H1 (cell line): Measurements from ENCODE around the gene TCHP. TPM values are rescaled to one million over a fixed set of nuclear protein-coding genes. Genes with fewer than 3 reads are reported as not detected.

Source experiments
- CTCF ChIA-PET: fragments of 300-600 bp; sonication (Branson Sonifier 250); formaldehyde crosslinking; loops from one replicate; lab custom pipeline; 2021; ENCODE audit not compliant: partially characterized antibody; lab: Charles Lee
- POLR2A ChIA-PET: fragments of 300-600 bp; sonication (Branson Sonifier 250); formaldehyde crosslinking; loops from one replicate; lab custom pipeline; 2021; ENCODE audit warnings: inconsistent platforms; ENCODE audit not compliant: partially characterized antibody; lab: Charles Lee
- DNase-seq, 2 experiments: peaks; one replicate each; pipeline versions ENCODE4 v3.0.0 to v3.0.0-alpha.2; 2010 to 2022; ENCODE audit warnings: low spot score in 2 of 2, low read depth in 1 of 2, mixed read lengths in 1 of 2
- FAIRE-seq: peaks from 2 replicates; lab custom pipeline; 2011; peaks lifted over from hg19 to GRCh38; lab: Jason Lieb, UNC
- H2AFZ ChIP-seq: 2 replicates; pipeline ENCODE4 v1.8.1; 2012; ENCODE audit warnings: low read length, inconsistent platforms
- H2AK5ac ChIP-seq: 2 replicates; pipeline ENCODE4 v1.6.1; 2013; ENCODE audit warnings: low read depth, low read length
- H2BK120ac ChIP-seq: replicated peaks from 2 replicates; pipeline ENCODE3; 2013; ENCODE audit warnings: low read depth, low read length, inconsistent platforms
- H2BK12ac ChIP-seq: 2 replicates; pipeline ENCODE4 v1.6.1; 2013; ENCODE audit warnings: low read depth, low read length
- H2BK15ac ChIP-seq: 2 replicates; pipeline ENCODE4 v1.6.1; 2013; ENCODE audit warnings: low read length
- H2BK20ac ChIP-seq: 2 replicates; pipeline ENCODE4 v1.6.1; 2013; ENCODE audit warnings: low read length
- H2BK5ac ChIP-seq: 2 replicates; pipeline ENCODE4 v1.6.1; 2013; ENCODE audit warnings: low read depth, low read length
- H3K14ac ChIP-seq: 2 replicates; pipeline ENCODE4 v1.6.1; 2013; ENCODE audit warnings: inconsistent platforms; ENCODE audit not compliant: insufficient read length
- H3K18ac ChIP-seq: 2 replicates; pipeline ENCODE4 v1.6.1; 2013; ENCODE audit warnings: low read length; ENCODE audit errors: extremely low read depth
- H3K23ac ChIP-seq: 2 replicates; pipeline ENCODE4 v1.6.1; 2013; ENCODE audit warnings: inconsistent platforms; ENCODE audit not compliant: insufficient read length
- H3K23me2 ChIP-seq: 2 replicates; pipeline ENCODE4 v1.6.1; 2013; ENCODE audit warnings: low read depth, low read length
- H3K27ac ChIP-seq: 2 replicates; pipeline ENCODE4 v1.6.1; 2011; ENCODE audit warnings: low read depth, low read length, inconsistent platforms
- H3K27me3 ChIP-seq, 4 experiments: replicated peaks in 1 of 4; 1 replicate in 1 of 4; 2 replicates in 3 of 4; pipeline versions ENCODE4 v1.6.1 to v1.8.1; 2011 to 2013; ENCODE audit warnings: low read length in 3 of 4, mild to moderate bottlenecking in 3 of 4, inconsistent platforms in 2 of 4, mixed read lengths in 2 of 4, moderate library complexity in 1 of 4; ENCODE audit not compliant: control insufficient read depth in 3 of 4, insufficient read depth in 3 of 4; ENCODE audit errors: extremely low read depth in 1 of 4
- H3K36me3 ChIP-seq, 4 experiments: 2 replicates each; pipeline versions ENCODE4 v1.6.1 to v1.8.1; 2011 to 2013; ENCODE audit warnings: mild to moderate bottlenecking in 4 of 4, low read length in 3 of 4, moderate library complexity in 2 of 4, control low read depth in 1 of 4, inconsistent platforms in 1 of 4; ENCODE audit not compliant: insufficient read depth in 4 of 4, control insufficient read depth in 2 of 4
- H3K4ac ChIP-seq: replicated peaks from 2 replicates; pipeline ENCODE3; 2013; ENCODE audit warnings: low read length, low read depth, mixed read lengths, inconsistent platforms; ENCODE audit not compliant: insufficient read length
- H3K4me1 ChIP-seq, 4 experiments: replicated peaks in 1 of 4; 1 replicate in 1 of 4; 2 replicates in 3 of 4; pipeline versions ENCODE4 v1.6.1 to v1.8.1; 2011 to 2013; ENCODE audit warnings: low read length in 3 of 4, inconsistent platforms in 2 of 4, mixed read lengths in 1 of 4; ENCODE audit not compliant: insufficient read depth in 4 of 4, control insufficient read depth in 3 of 4
- H3K4me2 ChIP-seq, 2 experiments: 2 replicates each; pipeline versions ENCODE4 v1.6.1 to v1.8.1; 2011 to 2013; ENCODE audit warnings: low read depth in 2 of 2, low read length in 2 of 2, control low read depth in 1 of 2, inconsistent platforms in 1 of 2, mild to moderate bottlenecking in 1 of 2; ENCODE audit not compliant: insufficient read depth in 1 of 2
- H3K4me3 ChIP-seq, 4 experiments: fragments of 200-600, 300-600 bp in 1 of 4; sonication (generic), shearing (Covaris generic), sonication (Bioruptor Twin) in 1 of 4; 2 replicates each; pipeline versions ENCODE4 v1.5.1 to v1.8.1; 2011 to 2016; ENCODE audit warnings: low read length in 4 of 4, low read depth in 3 of 4, control low read depth in 2 of 4, inconsistent platforms in 2 of 4, mild to moderate bottlenecking in 2 of 4, mixed read lengths in 1 of 4, moderate library complexity in 1 of 4; ENCODE audit not compliant: insufficient read depth in 2 of 4; ENCODE audit errors: extremely low read depth in 1 of 4
- H3K56ac ChIP-seq: replicated peaks from 2 replicates; pipeline ENCODE3; 2013; ENCODE audit warnings: low read depth, mild to moderate bottlenecking, mixed read lengths, low read length, inconsistent platforms; ENCODE audit not compliant: insufficient read length
- H3K79me1 ChIP-seq: 2 replicates; pipeline ENCODE4 v1.6.1; 2013; ENCODE audit warnings: low read depth, low read length, control low read depth
- H3K79me2 ChIP-seq, 2 experiments: 2 replicates each; pipeline versions ENCODE4 v1.6.1 to v1.8.1; 2012 to 2013; ENCODE audit warnings: low read length in 2 of 2, mild to moderate bottlenecking in 2 of 2, inconsistent platforms in 1 of 2; ENCODE audit not compliant: insufficient read depth in 2 of 2, control insufficient read depth in 1 of 2
- H3K9ac ChIP-seq, 4 experiments: replicated peaks in 1 of 4; 1 replicate in 1 of 4; 2 replicates in 3 of 4; pipeline versions ENCODE4 v1.6.1 to v1.8.1; 2011 to 2013; ENCODE audit warnings: low read depth in 3 of 4, low read length in 3 of 4, control low read depth in 2 of 4, mild to moderate bottlenecking in 2 of 4, moderate library complexity in 2 of 4, inconsistent platforms in 1 of 4; ENCODE audit errors: extremely low read depth in 1 of 4
- H3K9me3 ChIP-seq, 2 experiments: 2 replicates each; pipeline versions ENCODE4 v1.6.1 to v1.8.1; 2012 to 2013; ENCODE audit warnings: mild to moderate bottlenecking in 2 of 2, moderate library complexity in 2 of 2, control low read depth in 1 of 2, inconsistent platforms in 1 of 2, low read depth in 1 of 2, low read length in 1 of 2, mixed read lengths in 1 of 2; ENCODE audit not compliant: insufficient read depth in 2 of 2
- H4K20me1 ChIP-seq, 2 experiments: replicated peaks in 1 of 2; 2 replicates each; pipeline versions ENCODE3 to v1.8.1; 2011 to 2013; ENCODE audit warnings: inconsistent platforms in 2 of 2, low read length in 2 of 2, mild to moderate bottlenecking in 1 of 2; ENCODE audit not compliant: insufficient read depth in 2 of 2, control insufficient read depth in 1 of 2
- H4K5ac ChIP-seq: 2 replicates; pipeline ENCODE4 v1.6.1; 2013; ENCODE audit warnings: low read length, low read depth, mixed read lengths, inconsistent platforms; ENCODE audit not compliant: insufficient read length
- H4K8ac ChIP-seq: 2 replicates; pipeline ENCODE4 v1.8.0; 2013; ENCODE audit warnings: mild to moderate bottlenecking, moderate library complexity, low read length, inconsistent platforms; ENCODE audit not compliant: insufficient read depth; ENCODE audit errors: extremely low read depth
- H4K91ac ChIP-seq: replicated peaks from 2 replicates; pipeline ENCODE3; 2013; ENCODE audit warnings: low read length, mixed read lengths, inconsistent platforms; ENCODE audit not compliant: insufficient read length
- CBX8 ChIP-seq: fragments of 300-800, 300-1000 bp; sonication (generic); IDR thresholded peaks from 2 replicates; pipeline ENCODE4 v1.7.1; 2016; ENCODE audit warnings: low read depth, low read length, borderline replicate concordance
- CEBPB ChIP-seq: IDR thresholded peaks from 2 replicates; pipeline ENCODE4 v1.6.1; 2012; ENCODE audit warnings: low read depth, low read length
- CHD1 ChIP-seq: IDR thresholded peaks from 2 replicates; pipeline ENCODE4 v1.6.1; 2012; ENCODE audit warnings: low read depth, low read length, improper control_type of control experiment
- HDAC2 ChIP-seq, 2 experiments: fragments of 300-600 bp in 1 of 2; sonication (generic) in 1 of 2; IDR thresholded peaks; 2 replicates each; pipeline ENCODE4 v1.6.1; 2011 to 2012; ENCODE audit warnings: low read depth in 2 of 2, low read length in 2 of 2, mild to moderate bottlenecking in 2 of 2, moderate library complexity in 2 of 2, borderline replicate concordance in 1 of 2, inconsistent platforms in 1 of 2
- KDM4A ChIP-seq: IDR thresholded peaks from one replicate; pipeline ENCODE4 v1.7.1; 2012; ENCODE audit warnings: low read depth, mild to moderate bottlenecking, moderate library complexity, low read length, inconsistent platforms; ENCODE audit not compliant: severe bottlenecking
- POLR2A ChIP-seq, 2 experiments: IDR thresholded peaks; 1 replicate in 1 of 2; 2 replicates in 1 of 2; pipeline ENCODE4 v1.6.1; 2011; ENCODE audit warnings: low read depth in 2 of 2, low read length in 2 of 2, mild to moderate bottlenecking in 2 of 2; ENCODE audit errors: control extremely low read depth in 1 of 2
- SIN3A ChIP-seq, 2 experiments: IDR thresholded peaks in 1 of 2; conservative IDR thresholded peaks in 1 of 2; 2 replicates each; pipeline ENCODE4 v1.6.1; 2011 to 2012; ENCODE audit warnings: low read length in 2 of 2, improper control_type of control experiment in 1 of 2, low read depth in 1 of 2, mild to moderate bottlenecking in 1 of 2
- SIRT6 ChIP-seq: IDR thresholded peaks from one replicate; pipeline ENCODE4 v1.7.1; 2012; ENCODE audit warnings: low read length, inconsistent platforms
- TCF12 ChIP-seq: IDR thresholded peaks from 2 replicates; pipeline ENCODE4 v1.6.1; 2011; ENCODE audit warnings: low read depth, mild to moderate bottlenecking, low read length
- TEAD4 ChIP-seq: IDR thresholded peaks from 2 replicates; pipeline ENCODE4 v1.6.1; 2012; ENCODE audit warnings: low read depth, low read length, inconsistent platforms, mixed read lengths
- YY1 ChIP-seq: IDR thresholded peaks from 2 replicates; pipeline ENCODE4 v1.6.1; 2011; ENCODE audit warnings: low read depth, mild to moderate bottlenecking, low read length
- WGBS, 2 experiments: shearing (Covaris generic) in 1 of 2; methylation state at CpG; one replicate each; pipeline versions ENCODE4 v1.1.6 to v1.1.7; 2013 to 2015; ENCODE audit warnings: low lambda C conversion rate in 2 of 2, mixed read lengths in 2 of 2, inconsistent platforms in 1 of 2, low coverage in 1 of 2, missing lambda C conversion rate in 1 of 2; ENCODE audit not compliant: insufficient replicate concordance in 2 of 2, insufficient coverage in 1 of 2, insufficient read length in 1 of 2; ENCODE audit errors: extremely low coverage in 1 of 2, missing lambda C conversion rate in 1 of 2; 5-methylcytosine and 5-hydroxymethylcytosine counted together
- polyA plus RNA-seq, 7 experiments: library from polyadenylated mRNA; depleted of rRNA in 3 of 7; stranded (reverse) in 5 of 7; unstranded in 2 of 7; fragments of >200 nt in 5 of 7; fragments of 200-250 nt in 2 of 7; gene quantifications; 1 replicate in 5 of 7; 2 replicates in 1 of 7; 4 replicates in 1 of 7; pipeline versions ENCODE4 v1.2.1 to v1.2.3, GENCODE V29; 2011 to 2013; ENCODE audit warnings: missing spikeins in 2 of 7, mixed read lengths in 2 of 7
- total RNA-seq: library from RNA; stranded (reverse); fragmentation: NEBNext Ultra II Directional; extraction: Animal tissue kit (Norgen Biotek cat#: 25700); gene quantifications from 2 replicates; pipeline ENCODE4 v1.2.1, GENCODE V29; 2021
- TF ChIP-seq, protein P1 (sequence below): IDR thresholded peaks from 2 replicates; pipeline ENCODE4 v1.6.1; 2012; ENCODE audit warnings: low read length, inconsistent platforms

TCHP gene
- total and polyA plus RNA-seq, 2 of the 8 experiments (the other 6 are each of a cell fraction or from before 2014, with no cell fraction given), result 2.8 to 4.5 TPM

- H3K18ac ChIP-seq, result no peak overlapping the region
- H2AFZ ChIP-seq, result no peak overlapping the region
- no peaks in the 10 kb centered on the region for H4K20me1 ChIP-seq
- H2BK20ac ChIP-seq, result no peak overlapping the region
- H2BK12ac ChIP-seq, result no peak overlapping the region
- no peaks in the 10 kb centered on the region for H3K79me1 ChIP-seq
- ChIA-PET POLR2A (interaction anchor here (2.2 kb wide), 1 partner anchor 11 kb away, joined by 8 read pairs; the partner anchor contains the start of gene GLTP), CTCF (interaction anchor here (0.5 to 1.0 kb wide), 2 partner anchors 48 to 970 kb away, joined by 3 to 4 read pairs; no protein-coding TSS in a partner anchor)
- H3K9ac ChIP-seq, result no peak overlapping the region
- TF ChIP-seq SIN3A (conservative IDR thresholded peaks at IDR 0.05 in 1 of 2, IDR thresholded peaks at IDR 0.05 in 1 of 2; ENCODE audit: low read depth in 1 of 2, low read length in 2 of 2) (no peak), TCF12 (no peak), CBX8 (no peak), YY1 (no peak), SIRT6 (no peak), HDAC2 (IDR thresholded peaks at IDR 0.05; ENCODE audit: borderline replicate concordance in 1 of 2, low read depth in 2 of 2, low read length in 2 of 2) (no peak), KDM4A (no peak), CEBPB (no peak), TEAD4 (no peak), CHD1 (no peak), POLR2A (IDR thresholded peaks at IDR 0.05; ENCODE audit: control extremely low read depth in 1 of 2, low read depth in 2 of 2, low read length in 2 of 2) (no peak)
- TF ChIP-seq, protein P1, sequence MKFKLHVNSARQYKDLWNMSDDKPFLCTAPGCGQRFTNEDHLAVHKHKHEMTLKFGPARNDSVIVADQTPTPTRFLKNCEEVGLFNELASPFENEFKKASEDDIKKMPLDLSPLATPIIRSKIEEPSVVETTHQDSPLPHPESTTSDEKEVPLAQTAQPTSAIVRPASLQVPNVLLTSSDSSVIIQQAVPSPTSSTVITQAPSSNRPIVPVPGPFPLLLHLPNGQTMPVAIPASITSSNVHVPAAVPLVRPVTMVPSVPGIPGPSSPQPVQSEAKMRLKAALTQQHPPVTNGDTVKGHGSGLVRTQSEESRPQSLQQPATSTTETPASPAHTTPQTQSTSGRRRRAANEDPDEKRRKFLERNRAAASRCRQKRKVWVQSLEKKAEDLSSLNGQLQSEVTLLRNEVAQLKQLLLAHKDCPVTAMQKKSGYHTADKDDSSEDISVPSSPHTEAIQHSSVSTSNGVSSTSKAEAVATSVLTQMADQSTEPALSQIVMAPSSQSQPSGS, result no peak
- WGBS, 2 experiments, result 94% methylated on average over 4 of the region's 4 CpGs; no CpG with 5 or more reads in 1 of the 2 experiments
- no peaks in the 10 kb centered on the region for H3K36me3 ChIP-seq
- no peak overlapping the region for H3K27ac ChIP-seq
- H3K4ac ChIP-seq, result no peak overlapping the region
- no peak overlapping the region for H2BK120ac ChIP-seq
- no peak overlapping the region for H4K8ac ChIP-seq
- H2AK5ac ChIP-seq, result no peak overlapping the region
- H3K23me2 ChIP-seq, result no peaks in the 10 kb centered on the region
- H3K4me1 ChIP-seq, result peaks cover 0 to 4% (median 0%) of the 10 kb centered on the region in 4 experiments; a peak in 1 of 7 replicates
- no peak overlapping the region for H3K4me2 ChIP-seq
- H3K9me3 ChIP-seq, result no peaks in the 10 kb centered on the region
- DNase-seq, result no peak
- H3K79me2 ChIP-seq, result no peaks in the 10 kb centered on the region
- no peak overlapping the region for H3K56ac ChIP-seq
- no peak overlapping the region for H4K5ac ChIP-seq
- H4K91ac ChIP-seq, result no peak overlapping the region
- H3K27me3 ChIP-seq, result peaks cover 11 to 29% (median 27%) of the 10 kb centered on the region in 4 experiments
- H3K4me3 ChIP-seq, result no peak overlapping the region
- no peak overlapping the region for H2BK15ac ChIP-seq
- H3K14ac ChIP-seq, result no peak overlapping the region
- no peak overlapping the region for H2BK5ac ChIP-seq
- no peak overlapping the region for H3K23ac ChIP-seq
- FAIRE-seq, result no peak
These were observed 7.3 kb upstream of the TCHP start for GRCh38 chr12:109892748-109893147.
